Measurements from ENCODE around the gene TLE6. TPM values are rescaled to one million over a fixed set of nuclear protein-coding genes. Genes with fewer than 3 reads are reported as not detected.
"Not testable (repeated sequence)": the region's sequence is repeated elsewhere in the genome, so short reads cannot be mapped to it uniquely, and the experiment has no call there.

The TLE6 gene
- total RNA-seq, 6 donors from 2014 or later = 4.1 to 49.2 (median 5.4) TPM

DNA sequence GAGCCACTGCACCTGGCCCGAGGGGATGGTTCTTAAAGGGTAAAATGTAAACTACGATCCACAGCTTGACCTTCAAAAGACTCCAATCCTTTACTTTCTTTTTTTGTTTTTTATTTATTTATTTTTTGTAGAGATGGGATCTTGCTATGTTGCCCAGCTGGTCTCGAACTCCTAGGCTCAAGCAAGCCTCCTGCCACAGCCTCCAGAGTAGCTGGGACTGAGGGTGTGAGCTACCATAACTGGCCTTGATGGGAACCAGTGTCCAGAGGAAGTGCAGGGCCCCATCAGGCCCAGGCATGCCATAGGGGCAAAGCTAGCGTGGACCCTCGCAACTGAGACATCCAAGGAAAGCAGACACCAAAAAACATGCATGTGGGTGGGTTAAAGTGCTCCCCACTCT is 14.2 kb upstream of the TLE6 start:
- Histone ChIP-seq H3K4me1 (peaks cover 0 to 8% (median 3%) of the 10 kb centered on the region in 4 donors), H3K27ac (no peak overlapping the region), H3K9me3 (no peaks in the 10 kb centered on the region), H3K27me3 (no peaks in the 10 kb centered on the region), H3K4me3 (no peak overlapping the region), H3K36me3 (no peaks in the 10 kb centered on the region)
- WGBS, 2 donors = 91 to 96% methylated on average over 4 to 5 of the region's 5 CpGs
- TF ChIP-seq POLR2AphosphoS5 (IDR thresholded peaks at IDR 0.05) (no peak), POLR2A (IDR thresholded peaks at IDR 0.05) (no peak), EP300 (IDR thresholded peaks at IDR 0.05) (no peak)
- TF ChIP-seq, protein P1, sequence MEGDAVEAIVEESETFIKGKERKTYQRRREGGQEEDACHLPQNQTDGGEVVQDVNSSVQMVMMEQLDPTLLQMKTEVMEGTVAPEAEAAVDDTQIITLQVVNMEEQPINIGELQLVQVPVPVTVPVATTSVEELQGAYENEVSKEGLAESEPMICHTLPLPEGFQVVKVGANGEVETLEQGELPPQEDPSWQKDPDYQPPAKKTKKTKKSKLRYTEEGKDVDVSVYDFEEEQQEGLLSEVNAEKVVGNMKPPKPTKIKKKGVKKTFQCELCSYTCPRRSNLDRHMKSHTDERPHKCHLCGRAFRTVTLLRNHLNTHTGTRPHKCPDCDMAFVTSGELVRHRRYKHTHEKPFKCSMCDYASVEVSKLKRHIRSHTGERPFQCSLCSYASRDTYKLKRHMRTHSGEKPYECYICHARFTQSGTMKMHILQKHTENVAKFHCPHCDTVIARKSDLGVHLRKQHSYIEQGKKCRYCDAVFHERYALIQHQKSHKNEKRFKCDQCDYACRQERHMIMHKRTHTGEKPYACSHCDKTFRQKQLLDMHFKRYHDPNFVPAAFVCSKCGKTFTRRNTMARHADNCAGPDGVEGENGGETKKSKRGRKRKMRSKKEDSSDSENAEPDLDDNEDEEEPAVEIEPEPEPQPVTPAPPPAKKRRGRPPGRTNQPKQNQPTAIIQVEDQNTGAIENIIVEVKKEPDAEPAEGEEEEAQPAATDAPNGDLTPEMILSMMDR (IDR thresholded peaks at IDR 0.05) = no peak
- no peak for DNase-seq
- ATAC-seq (ENCODE audit: low FRiP score in 2 of 2) = no peak

DNA sequence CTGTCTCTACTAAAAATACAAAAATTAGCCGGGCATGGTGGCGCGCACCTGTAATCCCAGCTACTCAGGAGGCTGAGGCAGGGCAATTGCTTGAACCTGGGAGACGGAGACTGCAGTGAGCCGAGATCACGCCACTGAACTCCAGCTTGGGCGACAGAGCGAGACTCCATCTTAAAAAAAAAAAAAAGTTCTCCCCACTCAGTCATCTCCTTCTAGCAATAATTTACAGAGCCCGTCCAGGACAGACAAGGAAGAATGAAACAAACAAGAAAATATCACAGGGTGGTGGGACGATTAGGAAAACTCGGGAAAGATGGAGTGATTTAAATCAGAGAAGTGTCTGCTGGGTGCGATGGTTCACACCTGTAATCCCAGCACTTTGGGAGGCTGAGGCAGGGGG is 13.7 kb upstream of the TLE6 start:
- not testable (repeated sequence) for H3K27me3 ChIP-seq; DNase-seq; H3K27ac ChIP-seq; H3K36me3 ChIP-seq; H3K4me3 ChIP-seq; ATAC-seq (ENCODE audit: low FRiP score in 2 of 2); H3K9me3 ChIP-seq
- WGBS, 2 donors = 88 to 92% methylated on average over 12 of the region's 12 CpGs
- H3K4me1 ChIP-seq = peaks cover 5 to 13% (median 8%) of the 10 kb centered on the region in 4 donors

DNA sequence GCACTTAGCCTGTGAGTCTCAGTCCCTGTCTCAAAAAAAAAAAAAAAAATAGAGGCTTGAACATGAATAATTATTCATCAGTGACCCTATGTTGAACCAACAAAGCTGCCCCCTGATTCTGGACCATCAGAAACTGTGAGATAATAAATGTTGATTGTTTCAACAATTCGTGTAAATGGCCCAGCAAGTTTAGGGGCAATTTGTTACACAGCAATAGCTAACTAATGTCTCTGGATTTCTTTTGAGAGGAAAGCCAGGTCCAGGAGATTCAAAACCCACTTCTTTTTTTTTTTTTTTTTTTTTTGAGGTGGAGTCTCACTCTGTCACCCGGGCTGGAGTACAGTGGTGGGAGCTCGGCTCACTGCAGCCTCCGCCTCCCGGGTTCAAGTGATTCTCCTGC is 12.5 kb upstream of the TLE6 start:
- 97% methylated on average over 5 of the region's 5 CpGs for WGBS, 2 donors
- Histone ChIP-seq H3K9me3 (no peaks in the 10 kb centered on the region), H3K4me1 (peaks cover 16 to 25% (median 18%) of the 10 kb centered on the region in 4 donors), H3K27ac (no peak overlapping the region), H3K36me3 (no peaks in the 10 kb centered on the region), H3K4me3 (no peak overlapping the region), H3K27me3 (no peaks in the 10 kb centered on the region)
- ATAC-seq (ENCODE audit: low FRiP score in 2 of 2) = no peak
- DNase-seq = no peak
- TF ChIP-seq EP300 (IDR thresholded peaks at IDR 0.05) = no peak
- TF ChIP-seq, protein P1 (IDR thresholded peaks at IDR 0.05) = no peak
- TF ChIP-seq POLR2AphosphoS5 (IDR thresholded peaks at IDR 0.05) = no peak
- TF ChIP-seq POLR2A (IDR thresholded peaks at IDR 0.05) = no peak

DNA sequence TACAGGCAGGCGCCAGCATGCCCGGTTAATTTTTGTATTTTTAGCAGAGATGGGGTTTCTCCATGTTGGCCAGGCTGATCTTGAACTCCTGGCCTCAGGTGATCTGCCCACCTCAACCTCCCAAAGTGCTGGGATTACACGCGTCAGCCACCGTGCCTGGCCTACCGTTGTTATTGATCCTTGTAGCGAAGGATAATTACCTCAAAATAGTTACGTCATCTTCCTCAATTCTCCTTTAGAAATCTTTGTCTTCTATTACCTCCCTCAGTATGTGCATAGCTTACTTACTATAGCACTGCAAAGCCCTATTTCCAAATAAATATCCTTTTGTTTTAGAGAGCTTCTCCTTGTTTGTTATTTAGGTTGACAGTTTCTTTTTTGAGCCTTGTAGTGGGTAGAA is 9.4 kb upstream of the TLE6 start:
- no peak overlapping the region for H3K4me3 ChIP-seq
- no peak for DNase-seq
- WGBS, 2 donors = 79 to 92% methylated on average over 8 of the region's 8 CpGs
- no peaks in the 10 kb centered on the region for H3K36me3 ChIP-seq
- H3K27ac ChIP-seq = no peak overlapping the region
- TF ChIP-seq POLR2AphosphoS5 (IDR thresholded peaks at IDR 0.05) (no peak), EP300 (IDR thresholded peaks at IDR 0.05) (no peak)
- H3K27me3 ChIP-seq = no peaks in the 10 kb centered on the region
- no peaks in the 10 kb centered on the region for H3K9me3 ChIP-seq
- H3K4me1 ChIP-seq = peaks cover 43 to 48% (median 46%) of the 10 kb centered on the region in 4 donors
- no peak for ATAC-seq (ENCODE audit: low FRiP score in 2 of 2)

DNA sequence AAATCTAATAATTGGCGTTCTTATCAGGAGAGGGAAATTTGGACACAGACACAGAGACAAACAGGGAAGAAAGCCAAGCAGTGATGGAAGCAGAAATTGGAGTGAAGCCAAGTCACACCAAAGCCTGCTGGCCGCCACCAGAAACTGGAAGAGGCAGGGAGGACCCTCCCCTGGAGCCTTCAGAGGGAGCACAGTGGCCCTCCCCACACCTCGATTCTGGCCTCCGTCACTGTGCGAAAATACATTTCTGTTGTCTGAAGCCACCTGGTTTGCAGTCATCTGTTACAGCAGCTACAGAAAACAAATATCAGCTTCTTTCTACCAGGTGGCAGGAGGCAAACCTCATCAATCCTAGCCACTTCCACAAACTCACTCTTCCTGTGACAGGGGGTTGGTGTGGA is 8.3 kb upstream of the TLE6 start:
- no peaks in the 10 kb centered on the region for H3K36me3 ChIP-seq
- H3K4me1 ChIP-seq = peaks cover 48 to 59% (median 57%) of the 10 kb centered on the region in 4 donors
- DNase-seq (no peak), ATAC-seq (ENCODE audit: low FRiP score in 2 of 2) (peak in 1 of 2 donors; percentile 42)
- H3K27me3 ChIP-seq = no peaks in the 10 kb centered on the region
- peak overlapping the region; percentile 78 to 86 (median 80) for H3K27ac ChIP-seq
- no peaks in the 10 kb centered on the region for H3K9me3 ChIP-seq
- H3K4me3 ChIP-seq = no peak overlapping the region
- TF ChIP-seq EP300 (IDR thresholded peaks at IDR 0.05) = no peak
- peak in 1 of 2 donors; percentile 35 for TF ChIP-seq POLR2AphosphoS5 (IDR thresholded peaks at IDR 0.05)
- TF ChIP-seq POLR2A (IDR thresholded peaks at IDR 0.05) = no peak
- TF ChIP-seq, protein P1 (IDR thresholded peaks at IDR 0.05) = no peak
- 14 to 20% methylated on average over 5 of the region's 5 CpGs for WGBS, 2 donors

DNA sequence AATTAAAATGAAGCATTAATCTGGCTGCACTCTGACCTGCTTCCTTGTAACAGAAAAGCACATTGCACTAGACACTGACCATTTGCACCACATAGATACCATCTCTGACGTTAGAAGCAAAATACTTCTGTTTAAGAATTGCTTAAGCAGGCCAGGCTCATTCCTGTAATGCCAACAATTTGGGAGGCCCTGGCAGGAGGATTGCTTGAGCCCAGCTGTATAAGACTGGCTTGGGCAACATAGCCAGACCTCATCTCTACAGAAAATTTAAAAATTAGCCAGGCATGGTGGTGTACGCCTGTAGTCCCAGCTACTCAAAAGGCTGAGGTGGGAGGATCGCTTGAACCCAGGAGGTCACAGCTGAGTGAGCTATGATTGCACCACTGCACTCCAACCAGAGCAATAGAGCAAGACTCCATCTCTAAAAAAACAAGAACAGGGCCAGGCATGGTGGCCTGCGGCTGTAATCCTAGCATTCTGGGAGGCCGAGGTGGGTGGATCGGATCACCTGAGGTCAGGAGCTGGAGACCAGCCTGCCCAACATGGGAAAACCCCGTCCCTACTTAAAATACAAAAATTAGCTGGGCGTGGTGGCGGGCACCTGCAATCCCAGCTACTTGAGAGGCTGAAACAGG is 7.0 kb upstream of the TLE6 start:
- Histone ChIP-seq H3K4me3 (no peak overlapping the region), H3K27me3 (no peaks in the 10 kb centered on the region), H3K36me3 (no peaks in the 10 kb centered on the region), H3K9me3 (no peaks in the 10 kb centered on the region), H3K4me1 (peaks cover 60 to 71% (median 69%) of the 10 kb centered on the region in 4 donors), H3K27ac (peak overlapping the region; percentile 78 to 86 (median 82))
- no peak for TF ChIP-seq POLR2A (IDR thresholded peaks at IDR 0.05)
- peak in 1 of 4 donors; percentile 22 for TF ChIP-seq EP300 (IDR thresholded peaks at IDR 0.05)
- TF ChIP-seq, protein P1 (IDR thresholded peaks at IDR 0.05) = no peak
- peak in 1 of 2 donors; percentile 65 for TF ChIP-seq POLR2AphosphoS5 (IDR thresholded peaks at IDR 0.05)
- 59 to 84% methylated on average over 9 of the region's 9 CpGs for WGBS, 2 donors
- ATAC-seq (ENCODE audit: low FRiP score in 2 of 2) = peak; percentile 10 to 20
- DNase-seq = no peak

Data from upper lobe of left lung (tissue), 6 donors.